RWPE1 (cell line): Measurements from ENCODE around the gene FOSB.

Experiments used
- CTCF ChIA-PET: fragments of 350-600 bp; sonication (Branson Sonifier 250); formaldehyde crosslinking; extraction: SDS; loops from one replicate; lab custom pipeline; 2021; lab: Yijun Ruan, JAX
- POLR2A ChIA-PET: fragments of 400-600 bp; formaldehyde crosslinking; extraction: SDS; loops from one replicate; lab custom pipeline; 2020; ENCODE audit warnings: antibody characterized with exemption; ENCODE audit not compliant: low non-redundant PET; lab: Yijun Ruan, JAX
- DNase-seq: peaks from one replicate; pipeline ENCODE4 v3.0.0; 2012; ENCODE audit warnings: low spot score
- H3K27ac ChIP-seq: fragments of 450-650 bp; 2 replicates; pipeline ENCODE4 v1.5.1; 2017
- CTCF ChIP-seq: fragments of 450-650 bp; conservative IDR thresholded peaks from 2 replicates; pipeline ENCODE4 v1.5.1; 2017; ENCODE audit warnings: low read depth, mild to moderate bottlenecking

The FOSB gene

GRCh38 chr19:45511074-45511473 is 43.3 kb downstream of the FOSB start:
- TF ChIP-seq CTCF, result no peak
- DNase-seq, result no peak
- peak overlapping the region; percentile 92; the same call in 1 of the 2 replicates for H3K27ac ChIP-seq
- POLR2A ChIA-PET, result interaction anchor here (0.6 kb wide), 1 partner anchor 178 kb away, joined by 4 read pairs; no protein-coding TSS in a partner anchor
- CTCF ChIA-PET, result interaction anchor here (0.5 kb wide), 1 partner anchor 173 kb away, joined by 3 read pairs; no protein-coding TSS in a partner anchor

GRCh38 chr19:45512881-45513483 is 45.2 kb downstream of the FOSB start:
- ChIA-PET POLR2A (no interaction called here), CTCF (interaction anchor here (0.6 kb wide), 2 partner anchors 71 to 168 kb away, joined by 3 to 4 read pairs; no protein-coding TSS in a partner anchor)
- no peak for DNase-seq
- peak overlapping the region; percentile 92 for H3K27ac ChIP-seq
- TF ChIP-seq CTCF, result no peak

GRCh38 chr19:45514376-45515051 is 46.7 kb downstream of the FOSB start:
- no peak for DNase-seq
- ChIA-PET CTCF (interaction anchor here (0.6 kb wide), 1 partner anchor 99 kb away, joined by 3 read pairs; no protein-coding TSS in a partner anchor), POLR2A (no interaction called here)
- peak overlapping the region; percentile 92 for H3K27ac ChIP-seq
- no peak for TF ChIP-seq CTCF

- no peak for TF ChIP-seq CTCF
- POLR2A ChIA-PET, result no interaction called here
- H3K27ac ChIP-seq, result peak overlapping the region; percentile 92
- CTCF ChIA-PET, result interaction anchor here (0.6 kb wide), 2 partner anchors 99 to 1064 kb away, joined by 3 read pairs; no protein-coding TSS in a partner anchor
- no peak for DNase-seq
These were observed 47.4 kb downstream of the FOSB start for GRCh38 chr19:45515081-45515624.

- POLR2A ChIA-PET, result interaction anchor here (0.6 kb wide), 1 partner anchor 236 kb away, joined by 5 read pairs; no protein-coding TSS in a partner anchor
These were observed 48.1 kb downstream of the FOSB start for GRCh38 chr19:45515807-45516401.

More at GRCh38 chr19:45515807-45516401, 48.1 kb downstream of the FOSB start:
- no peak for DNase-seq
- CTCF ChIA-PET, result interaction anchor here (0.6 to 1.0 kb wide), 2 partner anchors 42 to 1064 kb away, joined by 3 read pairs; no protein-coding TSS in a partner anchor
- peak overlapping the region; percentile 92 for H3K27ac ChIP-seq
- TF ChIP-seq CTCF, result no peak
